DMS53 treated with DMSO at 0.1 percent for 48 hours (cell line): Measurements from ENCODE around the gene RPS27L.

Experiments
- DNase-seq: peaks from one replicate; lab custom pipeline; 2025; ENCODE audit not compliant: unreplicated experiment; lab: John Stamatoyannopoulos, UW

RPS27L gene

GRCh38 chr15:63157118-63157843 lies at the start of gene RPS27L:
TSS of gene RPS27L (minus strand) at chr15:63157477. CDS start at chr15:63157405, 72 bp downstream.
- DNase-seq = peak; percentile 68

GRCh38 chr15:63206079-63206478 lies 48.8 kb upstream of the RPS27L start:
- DNase-seq = no peak

GRCh38 chr15:63203451-63204090 lies 46.3 kb upstream of the RPS27L start:
- DNase-seq = no peak

GRCh38 chr15:63202861-63203260 lies 45.6 kb upstream of the RPS27L start:
- DNase-seq = no peak

- no peak for DNase-seq
These were observed 43.4 kb upstream of the RPS27L start for GRCh38 chr15:63200464-63201249.

GRCh38 chr15:63198371-63199250 lies 41.3 kb upstream of the RPS27L start:
- no peak for DNase-seq

GRCh38 chr15:63197626-63198025 lies 40.3 kb upstream of the RPS27L start:
- DNase-seq = no peak

GRCh38 chr15:63196842-63197241 lies 39.6 kb upstream of the RPS27L start:
- no peak for DNase-seq

GRCh38 chr15:63195569-63196015 lies 38.3 kb upstream of the RPS27L start:
- DNase-seq = no peak

- no peak for DNase-seq
These were observed 37.7 kb upstream of the RPS27L start for GRCh38 chr15:63194880-63195568.

GRCh38 chr15:63194302-63194701 lies 37.0 kb upstream of the RPS27L start:
- DNase-seq = no peak

- no peak for DNase-seq
These were observed 35.4 kb upstream of the RPS27L start for GRCh38 chr15:63192619-63193206.

- DNase-seq = no peak
These were observed 34.8 kb upstream of the RPS27L start for GRCh38 chr15:63191895-63192618.

- DNase-seq = no peak
These were observed 33.7 kb upstream of the RPS27L start for GRCh38 chr15:63190769-63191649.

GRCh38 chr15:63189941-63190768 lies 32.9 kb upstream of the RPS27L start:
- no peak for DNase-seq

GRCh38 chr15:63188926-63189871 lies 31.9 kb upstream of the RPS27L start, which contains the start of gene RAB8B:
TSS of gene RAB8B (plus strand) at chr15:63189606. CDS start at chr15:63189625, 19 bp downstream.
- DNase-seq = peak; percentile 75
